ENCODE results near the gene FAM50A. TPM values are rescaled to one million over a fixed set of nuclear protein-coding genes. Genes with fewer than 3 reads are reported as not detected.

Gene FAM50A
- total and polyA plus RNA-seq, 2 of the 4 experiments (the other 2 are of a cell fraction): 46.4 to 119 TPM

GRCh38 chrX:154409222-154409871, 34.6 kb upstream of the FAM50A start, which contains the start of gene DNASE1L1 (continued):
- peak; percentile 30; the same call in 1 of the 2 replicates for TF ChIP-seq MXI1 (IDR thresholded peaks at IDR 0.05; ENCODE audit: borderline replicate concordance, low read depth, low read length)

GRCh38 chrX:154411981-154412340, 32.0 kb upstream of the FAM50A start:
- dilution Hi-C loops (cut with HindIII; ENCODE audit: low sequenced_read_pairs, unreplicated experiment): no loop called here

More at GRCh38 chrX:154411981-154412340, 32.0 kb upstream of the FAM50A start:
- peaks cover 5% of the 10 kb centered on the region for H3K36me3 ChIP-seq (ENCODE audit: control insufficient read depth, insufficient read depth, low read length)
- peak overlapping the region; percentile 95 for H2AFZ ChIP-seq (replicated peaks; ENCODE audit: low read length, poor library complexity)
- H2BK20ac ChIP-seq (ENCODE audit: low read depth, low read length): no peak overlapping the region
- H4K20me1 ChIP-seq (ENCODE audit: insufficient read depth, low read length): no peaks in the 10 kb centered on the region
- H3K23ac ChIP-seq (ENCODE audit: low read depth, low read length): no peak overlapping the region; the same call in 1 of the 2 replicates
- peak overlapping the region; percentile 94 for H3K4me3 ChIP-seq (ENCODE audit: insufficient read depth, low read depth, low read length)
- ChIA-PET POLR2A (ENCODE audit: unreplicated experiment) (no interaction called here), CTCF (no interaction called here)
- no peak overlapping the region for H2BK120ac ChIP-seq (ENCODE audit: low read depth, low read length)
- H3K27me3 ChIP-seq (ENCODE audit: control insufficient read depth, insufficient read depth, low read length): no peaks in the 10 kb centered on the region
- H4K5ac ChIP-seq (ENCODE audit: low read depth, low read length): no peak overlapping the region
- H3K79me1 ChIP-seq (ENCODE audit: low read depth in 1 of 2, low read length in 2 of 2): peaks cover 6 to 26% of the 10 kb centered on the region in 2 experiments; a peak in 3 of 4 replicates
- in situ Hi-C loops (cut with MboI; ENCODE audit: low sequenced_read_pairs): no loop called here
- H4K91ac ChIP-seq (ENCODE audit: insufficient read depth, low read depth, low read length): peak overlapping the region; percentile 18; the same call in 1 of the 2 replicates
- DNase-seq (peak; percentile 26), ATAC-seq (ENCODE audit: low read depth) (peak; percentile 58)
- 47% methylated on average over 11 of the region's 29 CpGs; no CpG with 5 or more reads in 1 of the 2 experiments for WGBS, 2 experiments (ENCODE audit: extremely low coverage in 2 of 2, insufficient read length in 1 of 2)
- H3K9me3 ChIP-seq (ENCODE audit: control insufficient read depth, insufficient read depth, low read length): no peaks in the 10 kb centered on the region
- H4K8ac ChIP-seq (ENCODE audit: low read depth in 2 of 2, low read length in 2 of 2): peak overlapping the region; percentile 69; a peak in 3 of 4 replicates
- H3K56ac ChIP-seq (ENCODE audit: extremely low read depth, insufficient read depth, low read length): no peak overlapping the region
- peaks cover 4% of the 10 kb centered on the region for H3K4me1 ChIP-seq (ENCODE audit: control insufficient read depth, insufficient read depth, low read length)
- peak overlapping the region; percentile 70 for H2AK9ac ChIP-seq (replicated peaks; ENCODE audit: low read depth, low read length, poor library complexity)
- no peak overlapping the region for H2BK15ac ChIP-seq (ENCODE audit: low read depth, low read length)
- peaks cover 3% of the 10 kb centered on the region; the same call in 1 of the 2 replicates for H3K9me1 ChIP-seq (ENCODE audit: insufficient read depth, low read length)
- peak overlapping the region; percentile 73; the same call in 1 of the 2 replicates for H3K27ac ChIP-seq (ENCODE audit: insufficient read depth, low read length)
- peak overlapping the region; percentile 57 for H3K4ac ChIP-seq (ENCODE audit: low read depth, low read length)
- TF ChIP-seq MAFK (IDR thresholded peaks at IDR 0.05; ENCODE audit: low read depth, low read length) (no peak), USF2 (IDR thresholded peaks at IDR 0.05; ENCODE audit: low read depth, low read length) (peak; percentile 26; the same call in 1 of the 2 replicates)
- no peak overlapping the region for H2BK5ac ChIP-seq (ENCODE audit: low read depth, low read length, poor library complexity, severe bottlenecking)
- H3K4me2 ChIP-seq (ENCODE audit: low read depth, low read length): peak overlapping the region; percentile 57
- intact Hi-C loops (cut with micrococcal nuclease): loop anchor here (5.0 kb wide), 1 partner anchor 120 kb away; no protein-coding TSS in a partner anchor
- H3K18ac ChIP-seq (ENCODE audit: low read depth, low read length): no peak overlapping the region
- H3K9ac ChIP-seq (ENCODE audit: low read depth, low read length): peak overlapping the region; percentile 71
- H2AK5ac ChIP-seq (ENCODE audit: low read depth, low read length): peak overlapping the region; percentile 57
- no peak overlapping the region for H3K14ac ChIP-seq (replicated peaks; ENCODE audit: low read depth, low read length)
- BruUV-seq (replicated peaks): no TSS peak
